GM12874 (cell line): ENCODE data around the gene PPP1R9A.

Experiments used
- CTCF ChIP-seq: IDR thresholded peaks from 2 replicates; pipeline ENCODE4 v1.5.1; 2011; ENCODE audit warnings: low read depth, mild to moderate bottlenecking, control low read depth, low read length, moderate library complexity; ENCODE audit not compliant: insufficient read depth

The PPP1R9A gene

GRCh38 chr7:95011995-95012394, 104.6 kb downstream of the PPP1R9A start:
- TF ChIP-seq CTCF, result no peak

- TF ChIP-seq CTCF, result no peak
Observed at GRCh38 chr7:95018021-95018420, 110.6 kb downstream of the PPP1R9A start.

GRCh38 chr7:95026018-95026417, 118.6 kb downstream of the PPP1R9A start:
- TF ChIP-seq CTCF, result no peak

GRCh38 chr7:95026421-95027072, 119.2 kb downstream of the PPP1R9A start:
- TF ChIP-seq CTCF, result no peak

GRCh38 chr7:95027234-95027872, 120.0 kb downstream of the PPP1R9A start:
- no peak for TF ChIP-seq CTCF

- TF ChIP-seq CTCF, result no peak
Observed at GRCh38 chr7:95028683-95029082, 121.3 kb downstream of the PPP1R9A start.

- no peak for TF ChIP-seq CTCF
Observed at GRCh38 chr7:95035295-95035694, 127.9 kb downstream of the PPP1R9A start.
